Hematopoietic multipotent progenitor cell treated with erythropoietin and hydrocortisone succinate and interleukin-3 and kit ligand, for 15 days (in vitro differentiated cells): ENCODE measurements around the gene MBD3L4.
"Not testable (repeated sequence)": the region's sequence is repeated elsewhere in the genome, so short reads cannot be mapped to it uniquely, and the experiment has no call there.

ENCODE experiments used
- DNase-seq: peaks from one replicate; pipeline ENCODE4 v3.0.0-alpha.2; 2015; ENCODE audit warnings: low spot score

Gene MBD3L4

DNA sequence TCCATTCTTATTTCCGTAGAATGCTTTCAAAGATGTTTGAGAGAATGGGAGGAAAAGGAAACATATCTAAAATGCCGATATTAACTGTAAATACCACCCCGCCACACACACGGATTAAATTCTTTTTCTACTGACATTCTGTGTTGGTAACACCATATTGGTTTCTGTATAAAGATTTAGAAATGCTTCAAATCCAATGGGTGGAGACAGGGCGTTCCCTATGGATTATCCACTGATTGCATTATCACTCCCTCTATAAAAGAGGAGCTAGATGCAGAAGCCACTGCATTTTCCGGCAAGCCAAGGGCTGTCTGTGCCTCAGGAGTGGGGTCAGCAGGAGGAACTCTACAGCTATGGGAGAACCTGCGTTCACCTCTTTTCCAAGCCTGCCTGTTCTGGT lies 9.0 kb upstream of the MBD3L4 start, which contains the start of gene MBD3L2:
Gene MBD3L2, plus strand, starts transcription at position 301 of the 400 bp plus-strand sequence. Its CDS starts 53 bp downstream, at position 354.
- DNase-seq = not testable (repeated sequence)

GRCh38 chr19:7041563-7041962 lies 1.6 kb upstream of the MBD3L4 start:
- not testable (repeated sequence) for DNase-seq

DNA sequence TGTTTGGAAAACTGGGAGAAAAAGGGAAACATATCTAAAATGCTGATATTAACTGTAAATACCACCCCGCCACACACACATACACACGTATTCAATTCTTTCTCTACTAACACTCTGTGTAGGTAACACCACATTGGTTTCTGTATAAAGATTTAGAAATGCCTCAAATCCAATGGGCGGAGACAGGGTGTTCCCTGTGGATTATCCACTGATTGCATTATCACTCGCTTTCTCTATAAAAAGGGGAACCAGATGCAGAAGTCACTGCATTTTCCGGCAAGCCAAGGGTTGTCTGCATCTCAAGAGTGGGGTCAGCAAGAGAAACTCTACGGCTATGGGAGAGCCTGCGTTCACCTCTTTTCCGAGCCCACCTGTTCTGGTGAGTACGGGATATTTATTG lies 9.7 kb downstream of the MBD3L4 start, which contains the start of gene MBD3L5:
Gene MBD3L5, plus strand, starts transcription at position 301 of the 400 bp plus-strand sequence. Its CDS starts 34 bp downstream, at position 335.
- not testable (repeated sequence) for DNase-seq

- not testable (repeated sequence) for DNase-seq
Observed at GRCh38 chr19:7028790-7029189, 11.2 kb downstream of the MBD3L4 start.

DNA sequence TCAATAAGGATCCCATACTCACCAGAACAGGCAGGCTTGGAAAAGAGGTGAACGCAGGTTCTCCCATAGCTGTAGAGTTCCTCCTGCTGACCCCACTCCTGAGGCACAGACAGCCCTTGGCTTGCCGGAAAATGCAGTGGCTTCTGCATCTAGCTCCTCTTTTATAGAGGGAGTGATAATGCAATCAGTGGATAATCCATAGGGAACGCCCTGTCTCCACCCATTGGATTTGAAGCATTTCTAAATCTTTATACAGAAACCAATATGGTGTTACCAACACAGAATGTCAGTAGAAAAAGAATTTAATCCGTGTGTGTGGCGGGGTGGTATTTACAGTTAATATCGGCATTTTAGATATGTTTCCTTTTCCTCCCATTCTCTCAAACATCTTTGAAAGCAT lies 18.6 kb downstream of the MBD3L4 start, which contains the start of gene MBD3L2B:
Gene MBD3L2B, minus strand, starts transcription at position 101 of the 400 bp plus-strand sequence. Its CDS starts 34 bp downstream, at position 67.
- not testable (repeated sequence) for DNase-seq

DNA sequence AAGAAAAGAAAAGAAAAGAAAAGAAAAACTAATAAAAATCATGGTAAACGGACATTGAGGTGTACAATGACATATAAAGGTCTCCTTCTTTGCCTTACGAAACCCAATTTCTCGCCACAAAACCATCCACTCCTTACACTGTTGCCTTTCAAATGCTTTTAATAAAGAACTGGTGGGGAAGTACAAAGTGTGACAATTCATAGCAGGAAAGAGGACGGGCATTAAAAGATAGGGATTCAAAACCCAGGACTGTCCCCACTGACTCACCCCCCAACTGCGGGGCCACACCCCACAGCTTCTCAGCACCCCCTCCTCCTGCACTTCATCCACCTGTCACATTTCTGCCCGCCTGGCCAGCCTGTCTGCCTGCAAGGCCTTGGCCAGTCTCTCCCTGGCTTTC lies 21.2 kb downstream of the MBD3L4 start:
- no peak for DNase-seq

DNA sequence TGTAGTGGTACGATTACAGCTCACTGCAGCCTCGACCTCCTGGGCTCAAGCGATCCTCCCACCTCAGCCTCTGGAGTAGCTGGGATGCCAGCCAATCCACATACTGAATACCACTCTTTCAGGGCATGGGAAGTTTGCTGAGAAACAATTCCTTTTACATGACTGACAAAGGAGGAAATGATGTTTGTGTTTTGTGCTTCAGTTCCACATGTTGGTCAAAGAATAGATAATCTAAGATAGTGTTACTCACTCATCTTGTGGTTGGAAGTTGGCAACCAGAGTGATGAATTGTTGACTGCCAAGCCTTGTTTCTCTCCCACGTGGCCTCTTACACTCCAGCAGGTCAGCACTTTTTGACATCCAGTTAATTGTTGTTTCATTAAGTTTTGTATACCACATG lies 26.3 kb downstream of the MBD3L4 start:
- DNase-seq = no peak

DNA sequence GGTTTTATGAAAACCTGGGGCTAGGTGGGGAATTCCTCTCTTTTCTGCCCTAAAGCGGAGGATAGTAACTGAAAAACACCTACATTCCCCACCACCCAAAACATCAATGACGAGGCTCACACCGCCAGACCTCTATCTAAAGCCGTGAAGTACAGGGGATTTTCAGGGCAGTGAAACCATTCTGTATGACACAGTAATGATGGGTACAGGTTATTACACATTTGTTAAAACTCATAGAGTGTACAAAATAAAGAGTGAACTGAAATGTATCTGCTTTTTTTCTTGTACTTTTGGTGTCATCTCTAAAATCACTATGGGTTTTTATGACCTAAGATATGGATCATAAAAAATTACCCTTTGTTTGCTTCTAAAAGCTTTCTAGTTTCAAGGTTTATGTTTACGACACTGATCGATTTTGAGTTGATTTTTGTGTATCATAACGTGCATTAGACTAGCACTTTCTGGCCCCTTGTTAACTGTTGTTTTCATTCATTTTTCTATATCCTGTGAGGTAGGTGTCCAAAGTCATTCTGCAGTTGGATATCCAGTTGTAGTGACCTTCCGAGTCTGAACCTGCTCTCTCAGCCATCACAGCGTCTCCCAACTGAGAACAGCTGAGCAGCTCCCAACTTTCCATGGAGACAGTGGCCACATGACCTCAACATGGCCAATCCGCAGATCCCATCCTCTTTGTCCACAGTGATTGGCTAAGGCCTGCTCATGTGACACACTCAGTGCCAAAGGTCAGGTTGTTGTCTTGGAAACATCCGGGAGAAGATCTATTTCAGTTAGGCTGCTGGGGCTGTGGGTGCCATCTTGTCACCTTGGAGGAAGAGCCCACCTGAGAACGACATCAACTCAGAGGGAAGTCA lies 29.0 kb downstream of the MBD3L4 start:
- no peak for DNase-seq

DNA sequence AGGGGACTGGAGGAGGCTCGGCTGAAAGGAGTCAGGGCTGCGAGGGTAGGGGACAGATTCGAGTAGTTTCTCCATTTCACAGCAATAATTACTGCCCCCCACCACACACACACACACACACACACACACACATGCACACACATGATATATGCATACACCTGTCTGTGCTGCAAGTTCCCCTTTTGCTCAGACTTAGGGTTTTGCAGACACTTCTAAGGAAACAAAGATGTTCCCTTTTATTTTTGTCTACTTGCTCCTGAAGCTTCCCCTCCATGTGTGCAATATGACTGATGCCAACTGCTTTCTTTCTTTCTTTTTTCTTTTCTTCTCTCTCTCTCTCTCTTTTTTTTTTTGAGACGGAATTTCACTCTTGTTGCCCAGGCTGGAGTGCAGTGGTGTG lies 32.1 kb downstream of the MBD3L4 start:
- no peak for DNase-seq

DNA sequence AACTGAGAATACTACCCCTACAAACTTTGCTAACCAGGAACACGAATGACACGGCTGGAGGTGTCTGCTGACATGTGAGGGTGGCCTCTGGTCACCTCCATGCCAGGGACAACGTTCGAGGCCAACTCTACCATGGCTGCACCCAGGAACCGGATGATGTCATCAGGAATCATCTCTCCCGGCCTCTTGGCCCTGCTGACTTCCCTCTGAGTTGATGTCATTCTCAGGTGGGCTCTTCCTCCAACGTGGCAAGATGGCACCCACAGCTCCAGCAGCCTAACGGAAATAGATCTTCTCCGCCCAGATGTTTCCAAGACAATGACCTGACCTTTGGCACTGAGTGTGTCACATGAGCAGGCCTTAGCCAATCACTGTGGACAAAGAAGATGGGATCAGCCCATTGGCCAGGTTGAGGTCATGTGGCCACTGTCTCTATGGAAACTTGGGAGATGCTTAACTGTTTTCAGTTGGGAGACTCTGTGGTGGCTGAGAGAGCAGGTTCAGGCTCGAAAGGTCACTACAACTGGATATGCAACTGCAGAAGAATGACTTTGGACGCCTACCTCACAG lies 33.8 kb downstream of the MBD3L4 start:
- DNase-seq = no peak

DNA sequence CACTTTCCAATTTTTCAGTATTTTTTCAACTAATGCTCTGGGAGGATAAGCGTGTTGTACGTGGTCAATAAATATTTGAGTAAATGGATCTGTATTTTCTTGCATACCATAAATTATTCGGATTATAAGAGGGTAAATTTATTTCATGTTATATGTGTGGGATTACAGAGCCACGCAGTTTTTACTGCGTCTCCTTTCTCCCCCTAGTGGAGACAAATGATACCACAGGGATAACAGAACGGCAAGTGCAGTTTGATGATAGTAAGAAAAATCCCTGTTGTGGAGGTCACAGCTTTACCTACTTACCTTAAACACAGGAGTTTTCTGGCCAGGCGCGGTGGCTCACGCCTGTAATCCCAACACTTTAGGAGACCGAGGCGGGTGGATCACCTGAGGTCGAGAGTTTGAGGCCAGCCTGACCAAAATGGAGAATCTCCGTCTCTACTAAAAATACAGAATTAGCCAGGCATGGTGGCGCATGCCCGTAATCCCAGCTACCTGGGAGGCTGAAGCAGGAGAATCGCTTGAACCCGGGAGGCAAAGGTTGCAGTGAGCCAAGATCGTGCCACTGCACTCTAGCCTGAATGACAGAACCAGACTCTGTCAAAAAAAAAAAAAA lies 35.6 kb downstream of the MBD3L4 start:
- DNase-seq = peak; percentile 23

DNA sequence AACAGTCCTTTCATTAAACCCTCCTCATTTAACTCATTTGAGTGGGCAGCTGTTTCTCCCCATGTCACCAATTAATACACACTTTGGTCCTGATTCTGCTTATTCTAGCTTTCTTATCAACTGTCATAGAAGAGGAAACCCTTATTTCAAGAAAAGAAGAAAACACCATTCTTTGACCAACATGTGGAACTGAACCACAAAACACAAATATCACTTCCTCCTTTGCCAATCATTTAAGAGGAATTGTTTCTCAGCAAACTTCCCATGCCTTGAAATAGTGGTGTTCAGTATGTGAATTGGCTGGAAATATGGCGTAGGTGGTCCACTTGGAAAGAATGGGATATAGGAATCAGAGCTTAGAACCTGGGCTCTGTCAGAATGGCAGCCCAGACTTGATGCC lies 39.2 kb downstream of the MBD3L4 start:
- DNase-seq = no peak

- no peak for DNase-seq
Observed at GRCh38 chr19:7000333-7000732, 39.6 kb downstream of the MBD3L4 start.

DNA sequence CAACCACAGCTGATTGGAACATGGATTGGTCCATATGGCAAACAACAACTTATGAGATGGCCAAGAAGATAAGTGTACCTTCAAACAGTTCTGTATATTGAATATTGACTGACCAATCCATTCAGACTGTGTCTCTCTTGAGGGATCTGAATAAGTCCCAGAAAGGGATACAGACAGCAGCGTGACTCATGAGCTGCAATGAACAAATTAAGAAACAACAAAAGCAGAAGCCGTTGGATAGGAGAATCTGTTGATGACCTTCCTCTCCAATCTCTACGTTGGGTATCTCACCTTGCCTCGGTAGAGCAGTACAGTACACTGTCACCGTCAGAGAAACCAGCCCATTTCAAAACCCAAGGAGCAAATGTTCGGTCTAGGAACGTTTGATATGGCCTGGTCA lies 40.0 kb downstream of the MBD3L4 start:
- no peak for DNase-seq

- DNase-seq = no peak
Observed at GRCh38 chr19:6997679-6998445, 42.1 kb downstream of the MBD3L4 start.

GRCh38 chr19:6996810-6997209 lies 43.2 kb downstream of the MBD3L4 start:
- no peak for DNase-seq

GRCh38 chr19:6995054-6995453 lies 44.9 kb downstream of the MBD3L4 start:
- DNase-seq = no peak

GRCh38 chr19:6988257-6988656 lies 51.7 kb downstream of the MBD3L4 start:
- DNase-seq = no peak

DNA sequence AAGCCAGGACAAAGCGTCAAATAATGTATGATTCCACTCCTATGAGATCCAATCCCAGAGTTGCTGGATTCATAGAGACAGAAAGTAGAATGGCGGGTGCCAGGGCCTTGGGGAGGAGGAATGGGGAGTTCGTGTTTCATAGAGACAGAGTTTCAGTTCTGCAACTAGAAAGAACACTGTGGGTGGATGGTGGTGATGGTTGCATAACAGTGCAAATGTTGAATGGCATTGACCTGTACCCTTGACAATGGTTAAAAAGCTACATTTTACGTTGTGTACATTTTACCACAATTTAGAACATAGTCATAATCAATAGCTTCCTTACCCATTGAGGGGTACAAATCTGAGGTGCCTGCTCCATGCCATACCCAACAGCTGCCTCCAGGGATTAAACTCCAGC lies 52.1 kb downstream of the MBD3L4 start:
- DNase-seq = no peak
